Measurements from ENCODE around the gene RAB35. TPM values are rescaled to one million over a fixed set of nuclear protein-coding genes. Genes with fewer than 3 reads are reported as not detected.
A peak's percentile ranks its signal among the peaks of the same experiment; 100 is the strongest.

Gene RAB35
- total and polyA plus RNA-seq, 4 donors = 22.1 to 51.8 (median 37.1) TPM

- peak overlapping the region; percentile 75 for H3K4me3 ChIP-seq
- H3K9ac ChIP-seq (ENCODE audit: insufficient read depth in 1 of 2, low read length in 2 of 2) = no peak overlapping the region
- H3K36me3 ChIP-seq (ENCODE audit: control insufficient read depth in 4 of 4, insufficient read depth in 4 of 4, low read length in 4 of 4) = peaks cover 0 to 8% (median 5%) of the 10 kb centered on the region in 4 donors
- H3K27me3 ChIP-seq (ENCODE audit: control insufficient read depth in 3 of 3, insufficient read depth in 3 of 3, low read length in 2 of 3) = no peaks in the 10 kb centered on the region
- TF ChIP-seq CTCF (IDR thresholded peaks at IDR 0.05; ENCODE audit: control extremely low read depth, extremely low read depth) = no peak
- 25 to 48% methylated on average over 7 of the region's 7 CpGs for WGBS, 2 donors
- H3K27ac ChIP-seq (ENCODE audit: low read depth in 1 of 2, low read length in 1 of 2) = no peak overlapping the region
- DNase-seq (no peak), ATAC-seq (ENCODE audit: insufficient read depth, low FRiP score) (no peak)
- H3K9me3 ChIP-seq (ENCODE audit: control insufficient read depth in 4 of 4, insufficient read depth in 3 of 4, low read length in 3 of 4) = no peaks in the 10 kb centered on the region
- H3K4me1 ChIP-seq (ENCODE audit: control insufficient read depth in 5 of 5, insufficient read depth in 5 of 5, low read length in 5 of 5) = peaks cover 6 to 27% (median 19%) of the 10 kb centered on the region in 5 donors
These were observed 1.4 kb upstream of the RAB35 start for GRCh38 chr12:120117961-120118320.

GRCh38 chr12:120116792-120117651 lies 469 bp upstream of the RAB35 start:
- H3K9ac ChIP-seq (ENCODE audit: insufficient read depth in 1 of 2, low read length in 2 of 2) = peak overlapping the region; percentile 28 to 77
- H3K4me1 ChIP-seq (ENCODE audit: control insufficient read depth in 5 of 5, insufficient read depth in 5 of 5, low read length in 5 of 5) = peaks cover 6 to 27% (median 19%) of the 10 kb centered on the region in 5 donors
- ATAC-seq (ENCODE audit: insufficient read depth, low FRiP score) = peak; percentile 93
- H3K27me3 ChIP-seq (ENCODE audit: control insufficient read depth in 3 of 3, insufficient read depth in 3 of 3, low read length in 2 of 3) = no peaks in the 10 kb centered on the region
- DNase-seq = peak; percentile 95 to 97 (median 96)
- H3K4me3 ChIP-seq = peak overlapping the region; percentile 75
- TF ChIP-seq CTCF (IDR thresholded peaks at IDR 0.05; ENCODE audit: control extremely low read depth, extremely low read depth) = no peak
- no peaks in the 10 kb centered on the region for H3K9me3 ChIP-seq (ENCODE audit: control insufficient read depth in 4 of 4, insufficient read depth in 3 of 4, low read length in 3 of 4)
- peaks cover 0 to 8% (median 5%) of the 10 kb centered on the region in 4 donors for H3K36me3 ChIP-seq (ENCODE audit: control insufficient read depth in 4 of 4, insufficient read depth in 4 of 4, low read length in 4 of 4)
- peak overlapping the region; percentile 96 to 98 for H3K27ac ChIP-seq (ENCODE audit: low read depth in 1 of 2, low read length in 1 of 2)
- 0% methylated on average over 62 to 91 of the region's 91 CpGs for WGBS, 2 donors

- Histone ChIP-seq H3K27ac (ENCODE audit: low read depth in 1 of 2, low read length in 1 of 2) (peak overlapping the region; percentile 68 to 76), H3K4me1 (ENCODE audit: control insufficient read depth in 5 of 5, insufficient read depth in 5 of 5, low read length in 5 of 5) (peaks cover 6 to 27% (median 21%) of the 10 kb centered on the region in 5 donors), H3K27me3 (ENCODE audit: control insufficient read depth in 3 of 3, insufficient read depth in 3 of 3, low read length in 2 of 3) (no peaks in the 10 kb centered on the region), H3K36me3 (ENCODE audit: control insufficient read depth in 4 of 4, insufficient read depth in 4 of 4, low read length in 4 of 4) (peaks cover 0 to 8% (median 7%) of the 10 kb centered on the region in 4 donors), H3K9me3 (ENCODE audit: control insufficient read depth in 4 of 4, insufficient read depth in 3 of 4, low read length in 3 of 4) (no peaks in the 10 kb centered on the region), H3K9ac (ENCODE audit: insufficient read depth in 1 of 2, low read length in 2 of 2) (peak overlapping the region; percentile 11 to 97), H3K4me3 (peak overlapping the region; percentile 98)
- DNase-seq = peak in 1 of 3 donors; percentile 27
- no peak for ATAC-seq (ENCODE audit: insufficient read depth, low FRiP score)
- 18 to 31% methylated on average over 20 to 31 of the region's 31 CpGs for whole genome bisulfite sequencing, 2 donors
- no peak for TF ChIP-seq CTCF (IDR thresholded peaks at IDR 0.05; ENCODE audit: control extremely low read depth, extremely low read depth)
These were observed 687 bp downstream of the RAB35 start for GRCh38 chr12:120115692-120116440.

All from lung (tissue), 12 donors.